Measurements from ENCODE around the gene IGSF22. TPM values are rescaled to one million over a fixed set of nuclear protein-coding genes. Genes with fewer than 3 reads are reported as not detected.
A peak's percentile ranks its signal among the peaks of the same experiment; 100 is the strongest.

Gene IGSF22
- total RNA-seq, 2 donors from 2014 or later, result 0.34 to 0.39 TPM

DNA sequence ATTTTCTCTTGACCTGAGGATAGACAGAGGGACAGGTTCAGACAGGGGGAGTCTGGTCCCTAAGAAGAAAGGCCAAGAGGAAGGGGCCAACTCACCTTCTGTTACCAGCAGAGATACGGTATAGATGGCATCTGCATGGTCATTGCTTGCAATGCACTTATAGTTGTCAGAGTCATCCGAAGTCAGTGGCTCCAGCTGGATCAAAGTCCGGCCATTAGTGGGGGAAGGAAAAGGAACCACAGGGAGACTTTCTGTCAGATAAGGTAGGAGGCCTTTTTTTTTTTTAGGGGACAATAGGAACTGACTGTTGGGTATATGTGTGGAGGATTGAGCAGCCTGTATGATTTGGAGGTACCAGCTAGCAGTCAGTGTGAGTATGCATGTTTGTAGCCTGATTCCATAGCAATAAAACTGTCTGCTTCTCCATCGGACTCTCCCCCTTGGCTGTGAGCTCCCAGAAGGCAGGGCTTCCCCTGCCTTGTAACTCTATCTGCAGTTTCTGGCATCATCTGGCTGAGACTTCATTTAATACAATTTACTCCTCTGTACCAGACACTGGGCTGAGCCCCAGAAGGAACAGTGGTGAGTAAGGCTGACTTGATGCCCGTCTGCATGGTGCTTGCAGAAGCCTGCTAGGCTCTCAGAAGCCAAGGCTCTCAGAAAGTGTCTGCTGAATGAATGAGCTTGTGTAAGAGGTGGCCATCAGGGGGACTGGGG, 5.7 kb downstream of the IGSF22 start:
- ATAC-seq (replicated peaks in 1 of 2) (no peak), DNase-seq (no peak)
- H3K27me3 Mint-ChIP-seq (ENCODE audit: low read depth), result peaks cover under 1% of the 10 kb centered on the region
- H3K36me3 Mint-ChIP-seq (ENCODE audit: insufficient read depth in 2 of 2), result no peaks in the 10 kb centered on the region
- H3K4me1 Mint-ChIP-seq (ENCODE audit: low read depth), result peaks cover 15% of the 10 kb centered on the region
- H3K4me3 Mint-ChIP-seq, result peak overlapping the region; percentile 92 to 94
- H3K27ac Mint-ChIP-seq, result no peak overlapping the region
- no peaks in the 10 kb centered on the region for H3K9me3 Mint-ChIP-seq

DNA sequence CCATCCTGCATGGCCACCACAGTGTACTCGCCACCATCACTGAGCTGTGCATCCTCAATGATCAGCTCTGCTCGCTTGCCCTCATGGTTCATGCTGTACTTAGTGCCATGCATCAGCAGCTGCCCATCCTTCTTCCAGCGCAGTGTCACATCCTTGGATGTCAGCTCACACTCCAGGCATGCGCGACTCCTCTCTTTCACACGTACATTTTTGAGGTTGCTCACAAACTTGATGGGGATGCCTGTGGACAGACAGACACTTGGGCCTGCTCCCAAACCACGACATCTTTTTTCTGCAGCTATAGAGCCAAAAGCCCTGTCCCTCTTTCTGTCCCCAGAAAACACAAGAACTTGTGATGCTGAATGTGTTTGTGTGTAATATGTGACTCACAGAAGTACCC, 10.5 kb downstream of the IGSF22 start:
- Mint-ChIP-seq H3K4me1 (ENCODE audit: low read depth) (no peaks in the 10 kb centered on the region), H3K36me3 (ENCODE audit: insufficient read depth in 2 of 2) (no peaks in the 10 kb centered on the region), H3K27ac (no peak overlapping the region), H3K4me3 (no peak overlapping the region), H3K9me3 (no peaks in the 10 kb centered on the region), H3K27me3 (ENCODE audit: low read depth) (peaks cover 7% of the 10 kb centered on the region)
- ATAC-seq (replicated peaks in 1 of 2) (no peak), DNase-seq (no peak)

DNA sequence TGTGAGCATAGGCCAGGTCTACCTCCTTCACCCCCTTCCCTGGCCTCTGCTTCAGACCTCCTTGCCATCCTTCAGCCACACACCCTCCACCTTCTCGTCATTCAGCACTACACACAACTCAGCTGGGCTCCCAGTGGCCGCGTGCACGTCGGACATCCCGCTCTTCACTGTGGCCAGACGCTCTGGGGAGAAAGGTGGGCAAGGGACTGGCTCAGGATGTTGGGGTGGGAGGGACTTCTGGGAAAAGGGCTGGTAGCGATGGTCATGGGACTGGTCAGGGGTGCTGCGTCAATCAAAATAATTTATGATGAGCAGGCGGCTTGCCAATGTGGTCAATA, 11.6 kb downstream of the IGSF22 start:
- Mint-ChIP-seq H3K27me3 (ENCODE audit: low read depth) (peaks cover 7% of the 10 kb centered on the region), H3K4me3 (no peak overlapping the region), H3K9me3 (no peaks in the 10 kb centered on the region), H3K27ac (no peak overlapping the region), H3K36me3 (ENCODE audit: insufficient read depth in 2 of 2) (no peaks in the 10 kb centered on the region), H3K4me1 (ENCODE audit: low read depth) (no peaks in the 10 kb centered on the region)
- ATAC-seq (replicated peaks in 1 of 2) (no peak), DNase-seq (no peak)

DNA sequence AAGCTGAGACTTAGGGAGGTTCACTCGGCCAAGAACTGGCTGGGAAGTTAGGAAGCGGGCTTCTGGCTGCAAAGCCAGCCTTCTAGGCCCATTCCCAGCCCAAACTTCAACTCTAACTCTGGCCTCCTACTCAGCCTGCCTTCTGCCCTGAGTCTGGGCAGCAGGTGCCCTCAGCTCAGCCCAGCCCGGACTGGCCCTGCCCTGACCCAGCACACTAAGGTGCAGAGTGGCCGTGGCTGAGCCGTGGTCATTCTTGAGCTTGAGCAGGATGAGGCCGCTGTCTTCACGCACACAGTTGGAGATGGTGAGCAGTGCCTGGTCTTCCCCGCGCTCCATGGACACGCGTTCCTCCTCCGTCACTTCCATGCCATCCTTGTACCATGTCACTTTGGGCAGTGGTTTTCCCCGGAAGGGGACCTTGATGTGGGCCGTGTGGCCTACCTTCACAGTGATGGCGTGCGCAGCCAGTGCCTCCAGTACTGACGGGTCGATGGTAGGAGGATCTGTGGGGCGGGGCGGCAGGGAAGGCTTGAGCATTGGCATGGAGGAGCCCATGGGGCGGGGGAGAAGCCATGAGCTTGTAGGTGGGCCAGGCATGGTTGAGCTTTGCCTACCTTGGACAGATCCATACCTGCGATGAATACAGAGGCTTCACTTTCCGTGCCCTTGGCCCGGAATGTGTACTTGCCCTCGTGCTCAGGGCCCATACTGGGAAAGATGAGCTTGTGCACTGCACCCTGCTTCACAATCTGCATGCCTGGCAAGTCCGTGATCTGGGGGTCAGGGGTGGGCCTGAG, 12.1 kb downstream of the IGSF22 start:
- no peak for ATAC-seq (replicated peaks in 1 of 2)
- no peaks in the 10 kb centered on the region for H3K9me3 Mint-ChIP-seq
- H3K27me3 Mint-ChIP-seq (ENCODE audit: low read depth), result peaks cover 7% of the 10 kb centered on the region
- H3K27ac Mint-ChIP-seq, result no peak overlapping the region
- no peak for DNase-seq
- H3K4me1 Mint-ChIP-seq (ENCODE audit: low read depth), result no peaks in the 10 kb centered on the region
- H3K36me3 Mint-ChIP-seq (ENCODE audit: insufficient read depth in 2 of 2), result no peaks in the 10 kb centered on the region
- no peak overlapping the region for H3K4me3 Mint-ChIP-seq

DNA sequence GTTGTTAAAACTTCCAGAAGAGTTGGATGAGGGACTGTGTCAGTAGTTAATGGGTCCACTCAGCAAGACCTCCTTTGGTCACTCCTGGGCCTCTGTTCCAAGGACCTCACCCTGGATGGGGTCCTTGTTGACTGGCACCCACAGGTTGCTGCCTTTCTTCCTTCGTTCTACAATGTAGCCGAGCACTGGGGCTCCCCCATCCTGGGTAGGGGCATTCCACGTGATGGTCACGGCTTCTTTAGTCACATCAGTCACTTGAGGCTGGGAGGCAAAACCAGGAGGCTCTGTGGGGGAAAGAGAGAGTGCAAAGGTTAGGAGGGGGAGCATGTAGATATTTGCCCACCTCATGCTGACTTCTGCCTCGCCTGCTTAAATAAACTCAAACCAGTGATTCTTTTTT, 15.4 kb downstream of the IGSF22 start:
- Mint-ChIP-seq H3K27me3 (ENCODE audit: low read depth) (peaks cover 26% of the 10 kb centered on the region), H3K36me3 (ENCODE audit: insufficient read depth in 2 of 2) (no peaks in the 10 kb centered on the region), H3K27ac (no peak overlapping the region), H3K4me3 (no peak overlapping the region), H3K4me1 (ENCODE audit: low read depth) (peaks cover 13% of the 10 kb centered on the region), H3K9me3 (no peaks in the 10 kb centered on the region)
- ATAC-seq (replicated peaks in 1 of 2) (peak in 1 of 2 donors; percentile 23), DNase-seq (peak in 1 of 2 donors; percentile 23)

DNA sequence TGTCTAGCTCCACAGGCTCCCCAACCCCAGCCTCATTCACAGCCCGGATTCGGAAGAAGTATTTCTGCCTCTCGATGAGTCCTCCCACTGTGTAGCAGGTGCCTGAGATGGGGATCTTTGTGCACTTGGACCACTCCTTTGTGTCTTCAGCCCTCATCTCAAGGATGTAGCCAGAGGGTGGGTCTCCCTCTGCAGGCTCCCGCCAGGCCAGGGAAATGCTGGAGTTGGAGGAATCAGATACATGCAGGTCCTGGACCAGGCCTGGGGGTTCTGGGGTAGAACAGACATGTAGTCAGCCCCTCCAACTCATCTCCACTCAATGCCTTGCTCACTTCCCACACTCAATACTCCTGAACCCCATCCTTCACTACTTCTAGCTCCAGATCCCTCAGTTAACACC, 16.6 kb downstream of the IGSF22 start:
- no peak for ATAC-seq (replicated peaks in 1 of 2)
- Mint-ChIP-seq H3K36me3 (ENCODE audit: insufficient read depth in 2 of 2) (no peaks in the 10 kb centered on the region), H3K27me3 (ENCODE audit: low read depth) (peaks cover 29% of the 10 kb centered on the region), H3K9me3 (no peaks in the 10 kb centered on the region), H3K27ac (no peak overlapping the region), H3K4me1 (ENCODE audit: low read depth) (peaks cover 24% of the 10 kb centered on the region), H3K4me3 (no peak overlapping the region)
- DNase-seq, result no peak

GRCh38 chr11:18707811-18708340, 18.1 kb downstream of the IGSF22 start:
- H3K27ac Mint-ChIP-seq, result no peak overlapping the region
- peaks cover 31% of the 10 kb centered on the region for H3K27me3 Mint-ChIP-seq (ENCODE audit: low read depth)
- peaks cover 28% of the 10 kb centered on the region for H3K4me1 Mint-ChIP-seq (ENCODE audit: low read depth)
- H3K4me3 Mint-ChIP-seq, result no peak overlapping the region
- no peak for ATAC-seq (replicated peaks in 1 of 2)
- no peak for DNase-seq
- H3K9me3 Mint-ChIP-seq, result no peaks in the 10 kb centered on the region
- H3K36me3 Mint-ChIP-seq (ENCODE audit: insufficient read depth in 2 of 2), result no peaks in the 10 kb centered on the region

GRCh38 chr11:18706330-18707243, 19.4 kb downstream of the IGSF22 start:
- ATAC-seq (replicated peaks in 1 of 2) (peak; percentile 59 to 73), DNase-seq (peak; percentile 35 to 46)
- Mint-ChIP-seq H3K27ac (peak overlapping the region; percentile 87), H3K27me3 (ENCODE audit: low read depth) (peaks cover 31% of the 10 kb centered on the region), H3K4me1 (ENCODE audit: low read depth) (peaks cover 28% of the 10 kb centered on the region), H3K9me3 (no peaks in the 10 kb centered on the region), H3K4me3 (peak overlapping the region; percentile 79 to 92), H3K36me3 (ENCODE audit: insufficient read depth in 2 of 2) (no peaks in the 10 kb centered on the region)

DNA sequence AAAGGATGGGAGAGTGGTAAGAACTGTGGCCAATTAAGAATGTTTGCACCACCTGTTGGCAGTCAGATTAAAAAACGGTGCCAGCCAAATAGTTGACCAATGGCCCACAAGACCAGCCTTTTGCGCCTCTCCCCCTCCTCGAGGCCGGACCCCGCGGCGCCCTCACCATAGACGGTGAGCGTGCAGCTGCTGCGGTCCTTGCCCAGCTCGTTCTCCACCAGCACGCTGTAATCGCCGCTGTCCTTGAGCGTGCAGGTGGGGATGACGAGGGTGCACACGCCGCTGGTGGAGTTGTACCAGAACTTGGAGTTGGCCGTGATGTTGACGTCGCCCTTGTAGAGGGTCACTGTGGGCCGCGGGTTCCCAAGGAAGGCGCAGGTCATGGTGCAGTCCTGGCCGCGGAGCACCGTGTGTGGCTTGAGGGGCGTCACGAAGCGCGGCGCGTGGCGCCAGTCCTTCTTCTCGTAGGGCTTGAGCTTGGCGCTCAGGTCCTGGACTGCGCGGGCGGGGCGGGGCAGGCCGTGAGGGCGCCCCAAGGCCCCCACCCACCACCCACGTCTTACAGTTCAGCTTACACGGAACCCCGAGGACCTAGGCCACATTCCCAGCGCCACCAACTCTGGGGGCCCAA, 20.2 kb downstream of the IGSF22 start:
- Mint-ChIP-seq H3K27ac (no peak overlapping the region), H3K36me3 (ENCODE audit: insufficient read depth in 2 of 2) (no peaks in the 10 kb centered on the region), H3K4me3 (peak overlapping the region; percentile 46 to 56)

DNA sequence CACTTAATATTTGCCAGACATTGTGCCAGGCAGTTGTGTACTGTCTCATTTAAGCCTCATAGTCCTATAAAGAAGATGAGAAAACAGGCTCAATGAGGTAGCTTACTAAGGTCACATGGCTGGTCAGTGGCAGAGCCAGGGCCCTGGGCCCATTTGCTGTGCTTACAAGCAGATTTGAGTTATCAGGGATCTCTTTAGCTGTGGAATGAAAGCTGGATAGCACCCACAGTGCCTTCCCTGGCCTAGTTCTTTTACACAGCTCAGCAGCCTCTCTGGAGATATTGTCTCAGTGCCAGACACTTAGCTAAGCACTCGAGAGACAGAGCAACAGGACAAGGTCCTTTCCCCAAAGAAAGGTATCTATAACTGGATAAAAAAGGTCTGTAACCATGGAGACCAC, 21.3 kb downstream of the IGSF22 start:
- Mint-ChIP-seq H3K27ac (no peak overlapping the region), H3K9me3 (no peaks in the 10 kb centered on the region), H3K27me3 (ENCODE audit: low read depth) (peaks cover 39% of the 10 kb centered on the region), H3K4me1 (ENCODE audit: low read depth) (peaks cover 35% of the 10 kb centered on the region), H3K36me3 (ENCODE audit: insufficient read depth in 2 of 2) (no peaks in the 10 kb centered on the region), H3K4me3 (peak overlapping the region in 1 of 2 donors; percentile 61)
- ATAC-seq (replicated peaks in 1 of 2) (no peak), DNase-seq (no peak)

More for the DNA sequence above, 20.2 kb downstream of the IGSF22 start:
- DNase-seq (peak; percentile 26 to 27), ATAC-seq (replicated peaks in 1 of 2) (peak; percentile 63 to 69)
- peaks cover 31% of the 10 kb centered on the region for H3K27me3 Mint-ChIP-seq (ENCODE audit: low read depth)
- peaks cover 28% of the 10 kb centered on the region for H3K4me1 Mint-ChIP-seq (ENCODE audit: low read depth)
- H3K9me3 Mint-ChIP-seq, result no peaks in the 10 kb centered on the region

DNA sequence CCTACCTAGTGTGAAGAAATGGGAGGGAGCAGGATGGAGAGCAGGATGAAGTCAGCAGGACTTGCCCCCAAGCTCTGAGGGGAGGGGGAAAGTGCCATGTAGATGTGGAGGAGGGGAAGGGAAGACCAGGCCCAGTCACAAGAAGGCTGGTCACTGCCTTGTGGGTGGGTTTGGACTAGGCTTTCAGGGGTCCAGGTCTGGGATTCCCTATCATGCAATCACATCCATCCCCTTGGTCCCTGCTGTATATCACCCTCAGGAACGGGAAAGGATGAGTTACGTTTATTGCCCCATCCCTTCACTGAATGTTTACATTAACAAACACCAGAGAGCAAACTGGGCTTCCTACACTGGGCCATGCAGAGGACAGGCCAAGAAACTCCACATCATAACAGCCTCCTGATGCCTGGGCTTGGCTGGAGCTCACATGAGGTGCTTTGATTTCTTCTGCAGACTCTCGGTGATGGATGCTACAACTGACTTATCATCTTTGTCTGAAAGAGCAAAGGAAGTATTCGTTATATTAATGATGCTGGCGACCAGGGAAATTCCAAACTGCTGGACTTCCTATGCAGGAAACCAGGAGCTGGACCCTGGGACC, 21.8 kb downstream of the IGSF22 start:
- Mint-ChIP-seq H3K36me3 (ENCODE audit: insufficient read depth in 2 of 2) (no peaks in the 10 kb centered on the region), H3K27me3 (ENCODE audit: low read depth) (peaks cover 43% of the 10 kb centered on the region), H3K4me3 (no peak overlapping the region), H3K27ac (no peak overlapping the region), H3K9me3 (no peaks in the 10 kb centered on the region), H3K4me1 (ENCODE audit: low read depth) (peaks cover 39% of the 10 kb centered on the region)
- DNase-seq, result no peak
- no peak for ATAC-seq (replicated peaks in 1 of 2)
